Natural killer cell (primary cell): ENCODE measurements around the gene TCF21. TPM values are rescaled to one million over a fixed set of nuclear protein-coding genes. Genes with fewer than 3 reads are reported as not detected.

Source experiments
- ATAC-seq, 3 donors: fragments of 150-1000 bp in 2 of 3; fragments of 200-7000 bp in 1 of 3; cut with Tn5 transposase; 1 replicate in 1 of 3; 2 replicates in 2 of 3; pipeline ENCODE4 v1.10.0; 2021; ENCODE audit warnings: mild to moderate bottlenecking in 2 of 3, moderate library complexity in 2 of 3
- DNase-seq, 2 donors: peaks; one replicate each; pipeline versions ENCODE4 v3.0.0 to v3.0.0-alpha.2; 2013 to 2021; ENCODE audit warnings: mixed read lengths in 1 of 2
- H3K27ac ChIP-seq: one replicate; pipeline ENCODE4 v1.5.1; 2013; ENCODE audit warnings: mild to moderate bottlenecking, low read length
- H3K27me3 ChIP-seq: one replicate; pipeline ENCODE4 v1.6.1; 2013; ENCODE audit warnings: low read length; ENCODE audit not compliant: control insufficient read depth, insufficient read depth
- H3K36me3 ChIP-seq: one replicate; pipeline ENCODE4 v1.6.1; 2013; ENCODE audit warnings: low read length; ENCODE audit not compliant: control insufficient read depth, insufficient read depth
- H3K4me1 ChIP-seq: one replicate; pipeline ENCODE4 v1.6.1; 2013; ENCODE audit warnings: low read length; ENCODE audit not compliant: control insufficient read depth, insufficient read depth
- H3K4me3 ChIP-seq: one replicate; pipeline ENCODE4 v1.5.1; 2013; ENCODE audit warnings: low read length
- H3K9me3 ChIP-seq: one replicate; pipeline ENCODE4 v1.6.1; 2013; ENCODE audit warnings: low read length; ENCODE audit not compliant: control insufficient read depth, insufficient read depth
- H3K27ac Mint-ChIP-seq, 2 donors: one replicate each; pipeline ENCODE4 v1.8.0; 2022; ENCODE audit warnings: mild to moderate bottlenecking in 2 of 2, mixed read lengths in 2 of 2, moderate library complexity in 1 of 2
- H3K27me3 Mint-ChIP-seq, 2 donors: one replicate each; pipeline ENCODE4 v1.8.0; 2022; ENCODE audit warnings: low read depth in 2 of 2, mixed read lengths in 2 of 2
- H3K36me3 Mint-ChIP-seq: one replicate; pipeline ENCODE4 v1.8.0; 2022; ENCODE audit warnings: mixed read lengths
- H3K4me1 Mint-ChIP-seq, 2 donors: one replicate each; pipeline ENCODE4 v1.8.0; 2022; ENCODE audit warnings: mixed read lengths in 2 of 2
- H3K4me3 Mint-ChIP-seq: one replicate; pipeline ENCODE4 v1.8.0; 2022; ENCODE audit warnings: mild to moderate bottlenecking, moderate library complexity, mixed read lengths
- H3K9me3 Mint-ChIP-seq, 2 donors: one replicate each; pipeline ENCODE4 v1.8.0; 2022; ENCODE audit warnings: mixed read lengths in 2 of 2
- WGBS: methylation state at CpG from one replicate; pipeline ENCODE4 v1.1.7; 2013; ENCODE audit warnings: missing lambda C conversion rate; ENCODE audit not compliant: insufficient coverage; 5-methylcytosine and 5-hydroxymethylcytosine counted together
- intact Hi-C: fragments of 100-400 bp; cut with micrococcal nuclease; formaldehyde crosslinking; loops from one replicate; pipeline ENCODE4 v1.14.2; 2022
- total RNA-seq, 4 donors: library from RNA; stranded (reverse); fragments of 120-200 nt in 1 of 4; gene quantifications; one replicate each; pipeline versions ENCODE4 v1.2.3 to v1.2.4, GENCODE V29; 2013 to 2022
- TF ChIP-seq, protein P1 (sequence below): fragments of 200-600 bp; IDR thresholded peaks from one replicate; pipeline ENCODE4 v1.8.0; 2022; ENCODE audit warnings: antibody characterized with exemption

The TCF21 gene
- total RNA-seq, 3 donors from 2014 or later (not counting 1 experiment from before 2014, with no cell fraction given), result not detected

DNA sequence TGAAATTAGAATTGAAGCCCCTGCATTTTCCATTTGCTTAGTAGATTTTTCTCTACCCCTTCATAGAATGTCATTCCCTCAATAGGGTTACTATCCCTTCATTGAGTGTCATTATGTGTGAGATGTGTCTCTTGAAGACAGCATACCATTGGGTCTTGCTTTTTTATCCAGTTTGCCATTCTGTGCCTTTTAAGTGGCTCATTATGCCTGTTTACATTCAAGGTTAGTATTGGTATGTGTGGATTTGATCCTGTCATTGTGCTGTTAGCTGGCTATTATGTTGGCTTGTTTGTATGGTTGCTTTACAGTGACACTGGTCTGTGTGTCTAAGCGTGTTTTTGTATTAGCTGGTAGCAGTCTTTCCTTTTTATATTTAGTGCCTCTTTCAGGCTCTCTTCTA, 25.7 kb upstream of the TCF21 start:
- Histone ChIP-seq H3K27ac (no peak overlapping the region), H3K27me3 (peaks cover 5% of the 10 kb centered on the region), H3K9me3 (no peaks in the 10 kb centered on the region), H3K36me3 (no peaks in the 10 kb centered on the region), H3K4me3 (no peak overlapping the region), H3K4me1 (no peaks in the 10 kb centered on the region)
- TF ChIP-seq, protein P1, sequence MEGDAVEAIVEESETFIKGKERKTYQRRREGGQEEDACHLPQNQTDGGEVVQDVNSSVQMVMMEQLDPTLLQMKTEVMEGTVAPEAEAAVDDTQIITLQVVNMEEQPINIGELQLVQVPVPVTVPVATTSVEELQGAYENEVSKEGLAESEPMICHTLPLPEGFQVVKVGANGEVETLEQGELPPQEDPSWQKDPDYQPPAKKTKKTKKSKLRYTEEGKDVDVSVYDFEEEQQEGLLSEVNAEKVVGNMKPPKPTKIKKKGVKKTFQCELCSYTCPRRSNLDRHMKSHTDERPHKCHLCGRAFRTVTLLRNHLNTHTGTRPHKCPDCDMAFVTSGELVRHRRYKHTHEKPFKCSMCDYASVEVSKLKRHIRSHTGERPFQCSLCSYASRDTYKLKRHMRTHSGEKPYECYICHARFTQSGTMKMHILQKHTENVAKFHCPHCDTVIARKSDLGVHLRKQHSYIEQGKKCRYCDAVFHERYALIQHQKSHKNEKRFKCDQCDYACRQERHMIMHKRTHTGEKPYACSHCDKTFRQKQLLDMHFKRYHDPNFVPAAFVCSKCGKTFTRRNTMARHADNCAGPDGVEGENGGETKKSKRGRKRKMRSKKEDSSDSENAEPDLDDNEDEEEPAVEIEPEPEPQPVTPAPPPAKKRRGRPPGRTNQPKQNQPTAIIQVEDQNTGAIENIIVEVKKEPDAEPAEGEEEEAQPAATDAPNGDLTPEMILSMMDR, result no peak
- H3K4me1 Mint-ChIP-seq, result no peaks in the 10 kb centered on the region
- H3K36me3 Mint-ChIP-seq, result peaks cover 31% of the 10 kb centered on the region
- DNase-seq (no peak), ATAC-seq (no peak)
- H3K4me3 Mint-ChIP-seq, result no peak overlapping the region
- no peak overlapping the region for H3K27ac Mint-ChIP-seq
- peaks cover 12 to 13% of the 10 kb centered on the region in 2 donors for H3K27me3 Mint-ChIP-seq
- intact Hi-C loops, result no loop called here
- H3K9me3 Mint-ChIP-seq, result peaks cover 11 to 16% of the 10 kb centered on the region in 2 donors
- no CpG with 5 or more reads among the region's 1 CpG for WGBS

DNA sequence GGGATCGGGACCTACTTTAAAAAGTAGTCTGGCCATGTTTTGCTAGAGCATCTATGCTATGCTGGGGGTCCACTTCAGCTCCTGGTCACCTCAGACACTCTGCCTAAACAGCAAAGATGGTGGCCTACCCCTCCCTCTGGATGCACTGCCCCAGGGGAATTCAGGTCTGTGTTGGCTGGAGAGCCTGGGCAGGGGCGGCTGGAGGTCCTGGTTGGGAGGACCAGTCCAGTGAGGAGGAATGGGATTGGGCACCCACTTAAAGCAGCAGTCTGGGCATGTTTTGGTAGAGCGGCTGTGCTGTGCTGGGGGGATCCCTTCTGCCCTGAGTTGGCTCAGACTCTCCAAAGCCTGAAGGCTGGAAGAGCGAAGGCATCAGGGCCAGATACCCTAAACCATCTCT, 23.2 kb upstream of the TCF21 start:
- peaks cover 5% of the 10 kb centered on the region for H3K27me3 ChIP-seq
- peaks cover 17 to 18% of the 10 kb centered on the region in 2 donors for H3K27me3 Mint-ChIP-seq
- 73% methylated on average over 4 of the region's 4 CpGs for WGBS

DNA sequence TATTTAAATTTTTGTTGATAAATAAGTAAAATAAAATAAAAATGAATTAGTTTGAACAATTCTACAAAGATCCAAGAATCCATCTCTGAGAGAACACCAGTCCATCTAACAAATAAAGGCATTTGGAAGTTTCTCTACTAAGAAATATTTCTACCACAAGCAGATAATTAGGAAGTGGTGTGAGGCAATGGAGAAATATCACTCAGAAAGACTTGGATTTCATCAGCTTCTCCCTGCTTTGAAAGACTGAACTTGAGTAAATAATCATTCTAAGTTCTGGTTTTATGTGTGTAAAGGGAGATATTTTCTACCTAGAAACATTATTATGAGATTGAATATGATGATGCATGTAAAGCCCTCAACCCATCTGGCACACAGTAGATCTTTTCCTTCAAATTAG, 17.8 kb upstream of the TCF21 start:
- no peaks in the 10 kb centered on the region for H3K4me1 Mint-ChIP-seq
- TF ChIP-seq, protein P1, result no peak
- no peak overlapping the region for H3K4me3 ChIP-seq
- ATAC-seq (no peak), DNase-seq (no peak)
- H3K36me3 Mint-ChIP-seq, result no peaks in the 10 kb centered on the region
- intact Hi-C loops, result no loop called here
- H3K27ac ChIP-seq, result no peak overlapping the region
- no peaks in the 10 kb centered on the region for H3K9me3 Mint-ChIP-seq
- H3K4me3 Mint-ChIP-seq, result no peak overlapping the region
- no peaks in the 10 kb centered on the region for H3K36me3 ChIP-seq
- H3K4me1 ChIP-seq, result no peaks in the 10 kb centered on the region
- H3K27me3 Mint-ChIP-seq, result peaks cover 13 to 32% of the 10 kb centered on the region in 2 donors
- no peaks in the 10 kb centered on the region for H3K9me3 ChIP-seq
- no peak overlapping the region for H3K27ac Mint-ChIP-seq
- peaks cover 4% of the 10 kb centered on the region for H3K27me3 ChIP-seq

More for the DNA sequence above, 23.2 kb upstream of the TCF21 start:
- H3K36me3 ChIP-seq, result no peaks in the 10 kb centered on the region
- no peak overlapping the region for H3K27ac ChIP-seq
- H3K9me3 ChIP-seq, result no peaks in the 10 kb centered on the region
- DNase-seq (no peak), ATAC-seq (no peak)
- peaks cover 8 to 16% of the 10 kb centered on the region in 2 donors for H3K9me3 Mint-ChIP-seq
- intact Hi-C loops, result no loop called here
- H3K36me3 Mint-ChIP-seq, result peaks cover 31% of the 10 kb centered on the region
- H3K4me1 ChIP-seq, result no peaks in the 10 kb centered on the region
- H3K4me1 Mint-ChIP-seq, result no peaks in the 10 kb centered on the region
- TF ChIP-seq, protein P1, result no peak
- no peak overlapping the region for H3K4me3 ChIP-seq
- H3K4me3 Mint-ChIP-seq, result no peak overlapping the region
- H3K27ac Mint-ChIP-seq, result no peak overlapping the region

DNA sequence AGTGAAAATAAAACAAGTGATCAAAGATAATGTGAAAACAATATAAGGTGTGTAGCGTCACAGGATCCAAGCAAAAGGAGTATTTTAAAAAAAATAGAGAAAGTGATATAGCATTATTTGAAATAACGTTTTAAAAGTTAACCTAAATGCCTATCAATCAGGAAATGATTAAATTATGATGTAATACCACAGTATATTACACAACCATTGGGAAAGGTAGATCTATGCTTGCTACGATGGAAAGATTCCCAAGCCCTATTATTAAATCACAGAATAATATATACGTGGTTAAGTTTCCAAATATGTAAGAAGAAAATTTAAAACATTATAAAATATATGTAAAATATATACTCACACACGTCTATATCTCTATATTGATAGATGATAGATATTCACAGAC, 15.4 kb upstream of the TCF21 start:
- TF ChIP-seq, protein P1, result no peak
- Histone ChIP-seq H3K9me3 (no peaks in the 10 kb centered on the region), H3K27me3 (peaks cover 4% of the 10 kb centered on the region), H3K27ac (no peak overlapping the region), H3K4me3 (no peak overlapping the region), H3K4me1 (no peaks in the 10 kb centered on the region), H3K36me3 (no peaks in the 10 kb centered on the region)
- WGBS, result 100% methylated on average over 1 of the region's 5 CpGs
- no peak for DNase-seq
- Mint-ChIP-seq H3K27ac (no peak overlapping the region), H3K27me3 (peaks cover 18 to 37% of the 10 kb centered on the region in 2 donors), H3K36me3 (no peaks in the 10 kb centered on the region), H3K4me1 (no peaks in the 10 kb centered on the region), H3K4me3 (no peak overlapping the region), H3K9me3 (no peaks in the 10 kb centered on the region)
- intact Hi-C loops, result no loop called here
- ATAC-seq, result no peak
